ENCODE data around the gene PRDM11.
"Not testable (repeated sequence)": the region's sequence is repeated elsewhere in the genome, so short reads cannot be mapped to it uniquely, and the experiment has no call there.

The PRDM11 gene

GRCh38 chr11:45238724-45239123, 92.3 kb downstream of the PRDM11 start:
- no peak for DNase-seq

DNA sequence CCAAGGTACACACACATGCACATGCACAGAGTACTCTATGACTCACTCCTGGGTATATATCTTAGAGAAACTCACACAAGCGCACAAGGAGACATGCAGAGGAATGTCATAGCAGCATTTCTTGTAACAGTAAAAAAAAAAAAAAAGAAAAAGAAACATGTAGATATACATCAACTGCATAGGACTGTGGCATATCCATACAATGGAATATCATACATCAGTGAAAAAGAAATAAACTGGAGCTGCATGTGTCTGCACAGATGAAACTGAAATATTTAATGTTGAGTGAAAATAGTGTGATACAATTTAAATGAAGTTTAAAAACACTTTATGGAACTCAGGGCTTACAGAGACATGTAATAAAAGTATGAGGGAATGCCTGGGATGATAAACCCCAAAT, 93.3 kb downstream of the PRDM11 start:
- DNase-seq: no peak

- no peak for DNase-seq
Observed at GRCh38 chr11:45243967-45244366, 97.5 kb downstream of the PRDM11 start.

- DNase-seq: no peak
Observed at GRCh38 chr11:45245218-45246045, 99.0 kb downstream of the PRDM11 start.

GRCh38 chr11:45246241-45246640, 99.8 kb downstream of the PRDM11 start:
- DNase-seq: no peak

DNA sequence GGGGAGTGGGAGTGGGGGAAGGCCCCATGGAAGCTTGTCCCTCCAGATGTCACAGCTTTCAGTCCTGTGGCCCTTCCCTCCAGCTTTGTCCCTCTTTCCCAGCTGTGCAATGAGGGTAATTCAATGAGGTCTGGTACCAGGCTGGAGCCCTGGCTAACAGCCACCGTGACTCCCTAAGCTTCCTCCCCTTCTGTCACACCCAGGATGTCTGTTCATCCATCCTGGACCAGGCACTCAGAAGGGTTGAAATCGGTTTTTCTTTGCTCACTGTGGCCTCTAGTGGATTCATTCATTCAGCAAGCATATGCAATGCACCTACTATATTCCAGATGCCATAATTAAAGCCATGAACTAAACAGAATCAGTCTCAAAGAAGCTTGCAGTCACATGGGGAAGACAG, 101.0 kb downstream of the PRDM11 start:
- no peak for DNase-seq

DNA sequence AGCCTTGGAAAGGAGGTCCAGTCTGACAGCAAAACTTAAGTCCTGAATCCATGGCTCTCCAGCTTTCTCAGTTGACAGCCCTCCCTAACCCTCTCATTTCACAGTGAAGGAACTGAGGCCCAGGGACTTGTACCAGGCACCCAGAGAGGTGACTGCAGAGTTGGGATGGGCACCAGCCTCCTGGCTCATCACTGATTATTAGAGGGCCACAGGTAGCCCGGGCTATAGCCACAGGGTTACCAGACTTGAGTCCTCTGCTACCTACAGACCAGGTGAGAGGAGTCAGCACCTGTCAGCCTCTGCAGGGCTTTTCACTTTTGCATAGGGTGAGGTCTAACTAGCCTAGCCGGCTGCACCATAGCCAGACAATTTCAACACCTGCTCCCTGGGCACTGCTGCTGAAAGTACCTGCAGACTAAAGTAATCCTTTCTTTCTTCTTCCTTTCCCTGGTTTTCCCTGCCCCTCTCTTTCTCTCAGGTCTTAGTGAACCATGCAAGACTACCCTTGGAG, 102.1 kb downstream of the PRDM11 start:
- no peak for DNase-seq

GRCh38 chr11:45249372-45249771, 102.9 kb downstream of the PRDM11 start:
- not testable (repeated sequence) for DNase-seq

DNA sequence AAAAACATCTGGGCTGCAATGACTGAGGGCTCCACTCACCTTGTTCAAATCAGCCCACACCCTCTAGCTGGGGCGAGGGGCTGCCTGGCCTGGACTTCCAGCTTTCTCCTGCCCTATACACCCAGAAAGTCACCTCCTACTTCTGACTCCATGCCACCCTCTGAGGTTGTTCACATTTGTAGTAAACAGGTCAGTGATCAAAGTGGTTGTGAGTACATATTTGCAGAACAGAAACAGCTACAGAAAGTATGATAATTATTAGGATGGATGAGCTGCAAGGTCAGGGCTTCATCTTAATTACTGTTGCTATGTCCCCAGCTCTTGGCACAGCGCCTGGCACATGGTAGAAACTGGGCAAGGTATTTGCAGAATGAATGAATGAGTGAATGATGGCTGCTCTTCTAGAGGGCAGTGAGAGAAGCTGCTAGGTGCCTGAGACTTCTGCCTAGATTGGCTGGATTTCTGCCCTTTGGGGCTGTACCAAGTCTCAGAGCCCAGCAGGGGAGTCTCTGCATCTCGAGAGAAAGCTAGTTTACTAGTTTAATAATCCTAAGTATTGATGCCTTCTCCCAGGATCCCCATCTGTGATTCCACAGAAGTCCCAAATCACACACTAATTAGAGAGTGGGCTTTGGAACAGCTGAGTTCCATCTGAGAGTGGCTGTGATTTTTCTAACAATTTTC, 103.7 kb downstream of the PRDM11 start:
- no peak for DNase-seq

GRCh38 chr11:45252134-45252856, 105.9 kb downstream of the PRDM11 start:
- DNase-seq: no peak

- DNase-seq: no peak
Observed at GRCh38 chr11:45252877-45253276, 106.4 kb downstream of the PRDM11 start.

- DNase-seq: no peak
Observed at GRCh38 chr11:45253640-45254039, 107.2 kb downstream of the PRDM11 start.

DNA sequence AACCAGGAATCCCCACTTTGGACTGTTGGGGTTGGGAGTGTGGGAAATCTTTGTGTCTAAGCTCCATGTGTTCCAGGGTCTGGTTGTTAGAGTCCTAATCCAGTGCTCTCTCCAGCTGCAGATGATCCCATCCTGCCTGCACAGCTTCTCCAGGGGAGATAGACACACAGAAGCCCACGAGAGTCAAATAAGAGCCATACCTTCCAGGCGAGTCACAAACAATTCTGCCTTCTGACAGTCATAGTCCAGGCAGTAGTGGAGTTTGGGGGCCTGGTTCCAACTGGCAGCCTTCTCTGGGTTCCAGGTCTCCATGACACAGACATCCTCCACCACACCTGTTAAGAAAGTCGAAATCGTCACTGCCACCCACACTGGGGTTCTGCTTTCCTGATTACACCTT, 107.6 kb downstream of the PRDM11 start:
- DNase-seq: no peak

DNA sequence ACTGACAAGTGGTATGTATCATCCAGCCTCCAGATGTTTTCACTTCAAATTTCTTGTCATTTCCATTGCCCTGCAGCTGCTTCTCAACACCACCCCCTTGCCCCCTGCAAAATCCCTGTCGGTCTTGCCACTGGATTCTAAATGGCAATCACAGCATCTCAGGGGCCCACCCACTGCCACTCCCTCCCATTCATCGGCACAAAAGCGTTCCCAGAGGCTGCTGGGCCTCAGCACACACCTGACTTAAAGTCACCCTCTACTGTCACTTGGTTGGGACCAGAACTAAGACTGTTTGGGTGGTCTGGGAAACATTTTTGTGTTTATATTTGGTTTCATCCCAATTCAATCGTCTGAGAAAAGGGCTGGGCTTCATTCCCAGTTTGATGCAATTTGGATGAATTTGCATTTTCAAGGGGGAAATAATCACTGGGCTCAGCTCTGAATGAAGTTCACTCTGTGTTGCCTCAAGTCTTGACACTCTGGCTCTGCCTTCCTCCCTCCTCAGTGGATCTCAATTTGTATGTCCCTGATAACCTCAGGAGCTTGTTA, 112.6 kb downstream of the PRDM11 start:
- no peak for DNase-seq

DNA sequence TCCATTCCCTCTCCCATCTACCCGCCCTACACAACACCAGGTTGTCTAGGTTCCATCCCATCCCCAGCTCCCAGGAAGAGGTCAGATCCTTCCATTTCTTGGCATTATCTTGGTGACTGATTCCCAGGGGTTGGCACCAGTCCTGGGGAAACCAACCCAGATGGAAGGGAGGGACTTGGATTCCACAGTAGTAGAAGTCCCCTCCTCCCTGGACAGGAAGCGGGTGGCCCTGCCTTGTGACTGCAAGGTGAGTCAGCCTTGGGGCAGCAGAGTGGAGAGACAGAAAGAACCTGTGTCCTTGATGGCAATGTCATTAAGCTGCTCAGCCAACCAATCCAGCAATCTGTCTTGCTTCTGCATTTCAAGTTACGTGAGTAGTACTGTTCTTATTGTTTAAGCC, 113.2 kb downstream of the PRDM11 start:
- DNase-seq: no peak

GRCh38 chr11:45260071-45260470, 113.6 kb downstream of the PRDM11 start:
- no peak for DNase-seq

DNA sequence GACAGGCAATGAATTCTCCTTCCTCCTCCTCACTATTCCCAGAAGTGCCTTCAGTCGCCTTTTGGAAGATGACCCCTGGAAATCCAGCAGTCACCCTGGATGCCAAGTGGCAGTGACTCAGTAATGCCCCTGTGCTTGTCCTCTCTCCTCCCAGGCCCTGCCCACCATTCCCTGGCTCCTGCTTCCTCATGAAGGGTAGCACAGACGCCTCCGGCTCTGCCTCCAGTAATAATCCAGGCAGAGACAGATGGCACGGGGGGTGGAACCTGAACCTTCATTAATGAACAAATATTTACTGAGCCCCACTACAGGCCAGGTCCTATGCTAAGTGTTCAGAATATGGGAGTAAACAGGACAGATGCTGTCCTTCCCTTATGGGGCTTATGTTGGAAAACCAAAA, 116.5 kb downstream of the PRDM11 start:
- no peak for DNase-seq

DNA sequence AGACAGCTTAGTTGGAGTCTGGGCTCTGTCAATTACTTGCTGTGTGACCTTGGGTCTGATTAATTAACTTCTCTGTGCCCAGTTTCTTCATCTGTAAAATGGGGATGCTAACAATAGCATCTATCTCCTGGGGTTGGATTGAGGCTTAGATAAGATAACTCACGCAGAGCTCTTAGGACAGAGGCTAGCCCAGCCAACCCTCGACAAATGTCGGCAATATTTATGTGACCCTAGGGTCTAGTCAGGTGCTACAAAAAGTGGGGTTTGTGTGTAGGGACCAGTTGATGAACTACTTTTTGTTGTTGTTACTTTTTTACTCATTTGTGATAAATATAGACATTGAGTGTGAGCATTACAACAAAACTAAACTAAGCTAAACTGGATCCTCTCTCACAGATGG, 117.3 kb downstream of the PRDM11 start:
- DNase-seq: no peak

- peak; percentile 5 for DNase-seq
Observed at GRCh38 chr11:45264839-45265515, 118.5 kb downstream of the PRDM11 start.

- DNase-seq: no peak
Observed at GRCh38 chr11:45265969-45266675, 119.7 kb downstream of the PRDM11 start.

DNA sequence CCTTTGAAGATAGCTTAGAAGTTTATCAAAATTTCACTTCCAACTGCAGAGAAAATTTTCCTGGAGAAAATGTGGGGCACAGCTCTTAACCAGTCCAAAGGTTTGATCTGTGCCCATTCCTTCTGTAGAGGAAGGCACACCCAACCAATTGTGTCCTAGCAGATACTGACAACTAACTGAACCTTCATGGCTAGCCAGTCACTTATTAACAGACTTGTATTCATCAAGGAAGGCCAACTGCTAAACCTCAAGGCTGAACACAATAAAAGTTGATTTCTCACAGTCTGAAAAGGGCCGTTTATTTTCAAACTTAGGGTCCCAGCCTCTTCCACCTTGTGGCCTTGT, 120.2 kb downstream of the PRDM11 start:
- DNase-seq: no peak

DNA sequence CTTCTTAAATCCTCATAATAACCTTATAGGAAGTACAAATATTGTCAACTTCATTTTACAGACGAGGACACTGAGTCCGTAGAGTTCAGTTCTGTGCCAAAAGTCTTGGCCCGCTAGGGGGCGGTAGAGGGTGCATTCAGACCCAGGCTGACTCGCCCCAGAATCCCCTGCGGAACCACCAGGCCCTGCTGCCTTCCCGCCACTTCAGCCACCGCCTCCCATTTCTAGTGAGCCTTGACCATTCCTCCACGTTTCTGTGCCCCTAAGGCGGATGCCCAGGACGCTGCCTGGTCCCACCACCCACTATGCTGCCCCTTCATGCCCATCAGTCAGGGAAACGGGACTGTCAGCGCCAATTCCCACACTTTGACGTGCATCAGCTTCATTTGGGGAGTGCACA, 120.6 kb downstream of the PRDM11 start:
- no peak for DNase-seq

Measured in T1000 (cell line).